Measurements from ENCODE around the gene FKBP1A.

- TF ChIP-seq POLR2A (IDR thresholded peaks at IDR 0.05) = no peak
- no peak for TF ChIP-seq CTCF (IDR thresholded peaks at IDR 0.05)
- TF ChIP-seq EP300 (IDR thresholded peaks at IDR 0.05) = no peak
These were observed 64.8 kb downstream of the FKBP1A start for GRCh38 chr20:1327827-1328679.
